GM12878 (cell line): ENCODE data around the gene BCS1L. TPM values are rescaled to one million over a fixed set of nuclear protein-coding genes. Genes with fewer than 3 reads are reported as not detected.

Experiments
- ATAC-seq: fragments of 200-7000 bp; cut with Tn5 transposase; 3 replicates; pipeline ENCODE4 v1.9.1; 2020; ENCODE audit warnings: mild to moderate bottlenecking, moderate library complexity
- BruUV-seq: library from RNA; stranded (reverse); fragments of 400-500 nt; replicated peaks from 2 replicates; lab custom pipeline; 2021; lab: Mats Ljungman, UMichigan
- CTCF ChIA-PET: fragments of 300-600 bp; sonication (Branson Sonifier 250); formaldehyde crosslinking; extraction: SDS; loops from one replicate; lab custom pipeline; 2021; ENCODE audit warnings: inconsistent platforms; lab: Yijun Ruan, JAX
- POLR2A ChIA-PET: fragments of 350-600 bp; formaldehyde crosslinking; extraction: SDS; loops from one replicate; lab custom pipeline; 2021; ENCODE audit warnings: inconsistent platforms; lab: Charles Lee
- RAD21 ChIA-PET: fragments of 300-600 bp; sonication (Branson Sonifier 250); formaldehyde crosslinking; loops from one replicate; lab custom pipeline; 2023; ENCODE audit warnings: antibody characterized with exemption; ENCODE audit not compliant: unreplicated experiment; lab: Charles Lee
- SMC1A ChIA-PET: fragments of 300-600 bp; sonication (Branson Sonifier 250); formaldehyde crosslinking; loops from one replicate; lab custom pipeline; 2023; ENCODE audit not compliant: unreplicated experiment, uncharacterized antibody; lab: Charles Lee
- DNase-seq: peaks from one replicate; pipeline ENCODE4 v3.0.0-alpha.2; 2011; ENCODE audit warnings: low read depth, low spot score
- FAIRE-seq: peaks from 3 replicates; lab custom pipeline; 2011; peaks lifted over from hg19 to GRCh38; lab: Jason Lieb, UNC
- H2AFZ ChIP-seq: 2 replicates; pipeline ENCODE4 v1.6.0; 2011; ENCODE audit warnings: low read depth, low read length, control low read depth; ENCODE audit not compliant: control insufficient read depth
- H3K27ac ChIP-seq: 2 replicates; pipeline ENCODE4 v1.5.1; 2011; ENCODE audit warnings: control low read depth; ENCODE audit not compliant: control insufficient read depth, insufficient read depth
- H3K27me3 ChIP-seq, 2 experiments: replicated peaks in 1 of 2; 2 replicates each; pipeline versions ENCODE4 v1.6.0 to v1.6.1; 2011; ENCODE audit warnings: low read length in 1 of 2; ENCODE audit not compliant: control insufficient read depth in 2 of 2, insufficient read depth in 2 of 2
- H3K36me3 ChIP-seq, 2 experiments: 2 replicates each; pipeline ENCODE4 v1.5.1; 2011; ENCODE audit warnings: low read length in 1 of 2; ENCODE audit not compliant: control insufficient read depth in 2 of 2, insufficient read depth in 2 of 2
- H3K4me1 ChIP-seq: 2 replicates; pipeline ENCODE4 v1.6.1; 2011; ENCODE audit warnings: mild to moderate bottlenecking, low read length, moderate library complexity, mixed read lengths; ENCODE audit not compliant: control insufficient read depth, insufficient read depth
- H3K4me2 ChIP-seq: 2 replicates; pipeline ENCODE4 v1.6.0; 2011; ENCODE audit warnings: control low read depth; ENCODE audit not compliant: control insufficient read depth, insufficient read depth
- H3K4me3 ChIP-seq: fragments of 200-600 bp; sonication (generic); 2 replicates; pipeline ENCODE4 v1.5.1; 2016
- H3K79me2 ChIP-seq: 2 replicates; pipeline ENCODE4 v1.6.0; 2011; ENCODE audit warnings: low read length; ENCODE audit not compliant: control insufficient read depth, insufficient read depth
- H3K9ac ChIP-seq: 2 replicates; pipeline ENCODE4 v1.8.0; 2011; ENCODE audit warnings: low read length, control low read depth, mixed read lengths; ENCODE audit not compliant: control insufficient read depth, insufficient read depth
- H3K9me3 ChIP-seq: replicated peaks from 3 replicates; pipeline ENCODE4 v1.5.1; 2011; ENCODE audit warnings: mild to moderate bottlenecking, low read length; ENCODE audit not compliant: control insufficient read depth, insufficient read depth
- H4K20me1 ChIP-seq: 2 replicates; pipeline ENCODE4 v1.6.0; 2011; ENCODE audit not compliant: control insufficient read depth, insufficient read depth
- KAT2A ChIP-seq: conservative IDR thresholded peaks from 2 replicates; pipeline ENCODE4 v1.6.1; 2011; ENCODE audit warnings: low read depth, low read length; ENCODE audit not compliant: control insufficient read depth
- MEF2B ChIP-seq: fragments of 450-650 bp; IDR thresholded peaks from 2 replicates; pipeline ENCODE4 v1.6.1; 2018; ENCODE audit warnings: mild to moderate bottlenecking, moderate library complexity; ENCODE audit not compliant: partially characterized antibody, poor library complexity, severe bottlenecking
- NFYA ChIP-seq: IDR thresholded peaks from 2 replicates; pipeline ENCODE4 v1.6.1; 2011; ENCODE audit warnings: low read depth, mild to moderate bottlenecking, low read length, improper control_type of control experiment, borderline replicate concordance
- whole genome bisulfite sequencing: methylation state at CpG from one replicate; pipeline ENCODE4 v1.1.6; 2016; ENCODE audit warnings: low lambda C conversion rate; ENCODE audit not compliant: insufficient replicate concordance, insufficient coverage; ENCODE audit errors: missing lambda C conversion rate; 5-methylcytosine and 5-hydroxymethylcytosine counted together
- in situ Hi-C: fragments of 300-500 bp; cut with MboI; formaldehyde crosslinking; loops from 9 replicates; pipeline ENCODE4 v1.14.3; 2018; ENCODE audit warnings: mixed read lengths
- intact Hi-C: fragments of 100-400 bp; cut with micrococcal nuclease; formaldehyde crosslinking; loops from one replicate; pipeline ENCODE4 v1.14.2; 2022; ENCODE audit not compliant: unreplicated experiment
- polyA plus RNA-seq, 11 experiments: library from polyadenylated mRNA; depleted of rRNA in 4 of 11; unstranded in 6 of 11; stranded (reverse) in 5 of 11; fragments of >200 nt; fragmentation: Nextera tagmentation in 4 of 11; fragmentation: Illumina TruSeq in 1 of 11; extraction: Ambion mirVana in 4 of 11; extraction: Trizol in 1 of 11; gene quantifications; 1 replicate in 1 of 11; 2 replicates in 10 of 11; pipeline versions ENCODE4 v1.2.1 to v1.2.3, GENCODE V29; 2011 to 2016; ENCODE audit warnings: inconsistent platforms in 2 of 11, missing spikeins in 2 of 11, low read depth in 1 of 11
- total RNA-seq, 4 experiments: library from RNA; depleted of rRNA in 3 of 4; stranded (reverse); fragments of >200 nt in 3 of 4; fragmentation: Illumina TruSeq in 1 of 4; extraction: Trizol in 1 of 4; gene quantifications; 2 replicates each; pipeline versions ENCODE4 v1.2.1 to v1.2.3, GENCODE V29; 2013 to 2021
- TF ChIP-seq, protein P1 (sequence below): fragments of 450-650 bp; IDR thresholded peaks from 2 replicates; pipeline ENCODE4 v1.6.1; 2016; ENCODE audit warnings: mild to moderate bottlenecking

Gene BCS1L
- total and polyA plus RNA-seq, 10 of the 15 experiments (the other 5 are each of a cell fraction or from before 2014, with no cell fraction given): 40.4 to 114 (median 65.2) TPM

DNA sequence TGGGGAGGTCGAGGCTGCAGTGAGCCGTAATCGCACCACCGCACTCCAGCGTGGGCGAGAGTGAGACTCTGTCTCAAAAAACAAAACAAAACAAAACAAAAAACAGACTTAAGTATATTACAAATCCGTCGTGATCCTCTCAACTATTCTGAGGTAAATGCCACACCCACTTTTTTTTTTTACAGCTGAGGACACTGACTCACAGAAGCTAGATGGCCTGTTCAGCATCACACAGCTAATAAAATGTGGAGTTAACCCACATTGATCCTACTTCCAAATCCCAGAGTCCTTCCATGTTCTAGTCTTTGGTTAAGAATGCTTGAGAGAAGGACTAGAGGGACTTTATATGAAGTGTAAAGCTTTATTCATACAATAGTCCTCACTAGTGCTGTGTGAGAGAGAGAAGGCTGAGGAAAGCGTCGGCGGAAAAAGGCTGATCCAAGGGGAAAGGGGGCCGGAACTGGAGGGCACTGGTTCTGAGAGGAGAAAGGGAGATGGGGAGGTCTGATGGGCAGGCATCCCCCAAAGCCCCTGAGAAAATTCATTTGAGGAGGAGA is 11.7 kb downstream of the BCS1L start:
- 40% methylated on average over 12 of the region's 12 CpGs for WGBS
- peak overlapping the region; percentile 98 for H3K4me3 ChIP-seq

More for the DNA sequence above, 11.7 kb downstream of the BCS1L start:
- no peak for DNase-seq
- CTCF ChIA-PET: interaction anchor here (0.6 to 5.7 kb wide), 9 partner anchors 11 to 400 kb away, joined by 3 to 48 read pairs (median 4); partner anchors contain the start of genes BCS1L and ZNF142
- H2AFZ ChIP-seq: peak overlapping the region; percentile 99
- H3K9me3 ChIP-seq: no peaks in the 10 kb centered on the region
- FAIRE-seq: no peak
- 0 out of 2 replicates have a peak, but pooled peaks cover 6% of the 10 kb centered on the region for H3K4me1 ChIP-seq
- no peaks in the 10 kb centered on the region for H3K27me3 ChIP-seq
- peaks cover 13% of the 10 kb centered on the region for H3K79me2 ChIP-seq
- RAD21 ChIA-PET: interaction anchor here (1.1 to 2.0 kb wide), 3 partner anchors 12 to 181 kb away, joined by 3 to 22 read pairs (median 3); partner anchors contain the start of genes BCS1L and ZNF142
- peak overlapping the region; percentile 78 for H3K9ac ChIP-seq
- no peaks in the 10 kb centered on the region for H4K20me1 ChIP-seq
- POLR2A ChIA-PET: interaction anchor here (0.6 to 2.6 kb wide), 4 partner anchors 12 to 139 kb away, joined by 3 to 22 read pairs (median 5); partner anchors contain the start of genes BCS1L and ZNF142
- H3K27ac ChIP-seq: peak overlapping the region; percentile 82
- H3K4me2 ChIP-seq: peak overlapping the region; percentile 68
- no peak for TF ChIP-seq MEF2B
- no peak for TF ChIP-seq NFYA
- no peak for TF ChIP-seq KAT2A
- TF ChIP-seq, protein P1, sequence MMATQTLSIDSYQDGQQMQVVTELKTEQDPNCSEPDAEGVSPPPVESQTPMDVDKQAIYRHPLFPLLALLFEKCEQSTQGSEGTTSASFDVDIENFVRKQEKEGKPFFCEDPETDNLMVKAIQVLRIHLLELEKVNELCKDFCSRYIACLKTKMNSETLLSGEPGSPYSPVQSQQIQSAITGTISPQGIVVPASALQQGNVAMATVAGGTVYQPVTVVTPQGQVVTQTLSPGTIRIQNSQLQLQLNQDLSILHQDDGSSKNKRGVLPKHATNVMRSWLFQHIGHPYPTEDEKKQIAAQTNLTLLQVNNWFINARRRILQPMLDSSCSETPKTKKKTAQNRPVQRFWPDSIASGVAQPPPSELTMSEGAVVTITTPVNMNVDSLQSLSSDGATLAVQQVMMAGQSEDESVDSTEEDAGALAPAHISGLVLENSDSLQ: no peak
- BruUV-seq: TSS peak; percentile 91
- SMC1A ChIA-PET: interaction anchor here (1.4 to 3.1 kb wide), 4 partner anchors 12 to 51 kb away, joined by 3 to 22 read pairs (median 5); partner anchors contain the start of genes BCS1L and ZNF142
- in situ Hi-C loops (no loop called here), intact Hi-C loops (no loop called here)
- peaks cover 0 to 3% of the 10 kb centered on the region in 2 experiments; a peak in 1 of 4 replicates for H3K36me3 ChIP-seq
- ATAC-seq: no peak
